MV-4-11 (cell line): ENCODE measurements around the gene PEAR1.
"Not testable (repeated sequence)": the region's sequence is repeated elsewhere in the genome, so short reads cannot be mapped to it uniquely, and the experiment has no call there.

Experiments
- DNase-seq: peaks from one replicate; lab custom pipeline; 2025; lab: John Stamatoyannopoulos, UW

The PEAR1 gene

DNA sequence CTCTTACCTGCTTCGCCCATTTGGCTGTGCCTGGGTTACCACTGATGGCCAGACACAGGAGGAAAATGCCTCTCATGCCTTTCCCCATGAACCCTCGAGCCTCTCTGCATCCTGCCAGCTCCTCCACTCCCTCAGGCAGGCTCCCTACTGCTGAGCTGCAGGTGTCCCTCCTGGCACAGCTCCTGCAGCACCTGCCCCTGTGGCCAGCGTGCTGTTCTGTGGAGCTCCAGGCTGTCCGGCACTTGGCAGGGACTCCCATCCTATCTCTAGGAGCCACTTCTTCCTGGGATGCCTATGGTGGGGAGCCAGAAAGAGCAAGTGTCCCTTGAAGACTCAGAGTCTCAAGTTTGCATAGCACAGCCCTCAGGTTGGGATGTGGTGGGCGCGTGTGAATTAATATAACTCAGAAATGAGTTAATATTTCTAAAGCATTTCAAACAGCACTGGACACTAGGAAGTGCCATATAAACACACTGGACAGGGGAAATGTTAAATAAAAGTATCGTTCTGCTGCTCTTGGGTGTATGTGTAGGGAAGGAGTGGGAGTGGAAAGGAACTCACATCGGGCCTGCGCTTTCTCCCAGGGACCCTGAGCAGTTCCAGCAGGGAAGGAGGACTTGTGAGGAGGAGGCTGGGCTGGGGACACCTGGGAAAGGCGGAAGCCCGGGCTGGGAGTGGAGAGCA lies 29.6 kb downstream of the PEAR1 start:
- no peak for DNase-seq

DNA sequence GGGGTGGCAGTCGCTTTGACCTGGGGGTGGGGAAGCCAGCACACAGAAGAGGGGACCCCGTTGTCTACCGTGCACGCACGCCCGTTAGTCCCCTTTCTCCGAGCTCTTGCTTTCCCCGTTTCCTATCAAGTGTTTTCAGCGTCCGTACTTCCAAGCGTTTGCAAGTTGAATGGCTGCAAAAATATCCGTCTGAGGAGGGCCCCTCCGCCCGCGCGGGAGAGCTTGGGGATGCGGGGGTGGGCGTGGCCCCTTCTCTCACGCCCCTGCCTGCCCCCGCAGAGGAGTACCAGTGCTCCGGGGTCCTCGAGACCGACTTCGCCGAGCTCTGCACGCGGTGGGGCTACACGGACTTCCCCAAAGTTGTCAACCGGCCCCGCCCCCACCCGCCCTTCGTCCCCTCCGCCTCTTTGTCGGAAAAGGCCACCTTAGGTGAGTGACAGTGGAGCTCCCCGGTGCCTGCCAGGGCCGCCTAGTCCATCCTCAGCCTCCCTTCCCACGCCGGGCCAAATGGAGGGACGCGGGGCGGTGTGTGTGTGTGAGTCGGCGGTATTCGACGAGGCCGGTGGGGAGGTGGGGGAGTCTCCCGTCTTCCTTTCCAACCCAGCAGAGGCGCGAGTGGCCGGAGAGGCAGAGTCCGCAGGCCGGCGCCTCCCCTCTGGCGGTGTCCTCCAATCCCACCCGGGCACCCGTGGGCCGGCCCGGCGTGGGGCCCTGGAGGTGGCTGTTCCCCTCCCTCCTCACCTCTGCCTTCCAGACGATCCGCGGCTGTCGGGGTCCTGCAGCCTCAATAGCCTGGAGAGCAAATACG lies 30.4 kb downstream of the PEAR1 start:
- DNase-seq: no peak

DNA sequence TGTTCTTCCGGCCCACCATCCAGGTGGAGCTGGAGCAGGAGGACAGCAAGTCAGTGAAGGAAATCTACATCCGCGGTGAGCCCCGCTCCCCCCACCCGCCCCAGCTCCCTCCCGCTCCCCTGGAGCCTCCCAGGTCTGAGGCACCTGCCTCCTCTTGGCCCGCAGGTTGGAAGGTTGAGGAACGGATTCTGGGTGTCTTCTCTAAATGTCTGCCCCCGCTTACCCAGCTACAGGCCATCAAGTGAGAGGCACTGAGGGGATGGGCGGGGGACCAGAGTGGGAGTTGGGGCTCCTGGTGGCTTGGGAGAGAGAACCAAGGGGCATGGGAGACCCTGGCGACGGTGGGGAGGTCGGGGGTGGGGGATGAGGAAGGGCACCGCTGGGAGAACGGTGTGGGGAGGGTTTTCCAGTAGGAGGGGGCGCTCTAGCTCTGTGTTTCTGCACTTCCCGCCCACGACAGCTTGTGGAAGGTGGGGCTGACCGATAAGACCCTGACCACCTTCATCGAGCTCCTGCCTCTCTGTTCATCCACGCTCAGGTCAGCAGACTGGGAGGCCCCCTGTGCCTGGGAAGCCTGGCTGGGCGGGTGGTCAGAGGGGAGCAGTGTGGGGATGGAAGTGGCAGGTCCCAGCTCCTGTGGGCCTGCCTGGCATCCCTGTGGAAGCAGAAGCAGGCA lies 31.1 kb downstream of the PEAR1 start:
- DNase-seq: no peak

GRCh38 chr1:156925154-156926010 lies 31.9 kb downstream of the PEAR1 start:
- DNase-seq: no peak

- peak; percentile 98 for DNase-seq
Observed at GRCh38 chr1:156926175-156926574, 32.7 kb downstream of the PEAR1 start.

GRCh38 chr1:156926695-156927094 lies 33.2 kb downstream of the PEAR1 start:
- DNase-seq: not testable (repeated sequence)

GRCh38 chr1:156927215-156928042 lies 33.9 kb downstream of the PEAR1 start:
- DNase-seq: peak; percentile 19

DNA sequence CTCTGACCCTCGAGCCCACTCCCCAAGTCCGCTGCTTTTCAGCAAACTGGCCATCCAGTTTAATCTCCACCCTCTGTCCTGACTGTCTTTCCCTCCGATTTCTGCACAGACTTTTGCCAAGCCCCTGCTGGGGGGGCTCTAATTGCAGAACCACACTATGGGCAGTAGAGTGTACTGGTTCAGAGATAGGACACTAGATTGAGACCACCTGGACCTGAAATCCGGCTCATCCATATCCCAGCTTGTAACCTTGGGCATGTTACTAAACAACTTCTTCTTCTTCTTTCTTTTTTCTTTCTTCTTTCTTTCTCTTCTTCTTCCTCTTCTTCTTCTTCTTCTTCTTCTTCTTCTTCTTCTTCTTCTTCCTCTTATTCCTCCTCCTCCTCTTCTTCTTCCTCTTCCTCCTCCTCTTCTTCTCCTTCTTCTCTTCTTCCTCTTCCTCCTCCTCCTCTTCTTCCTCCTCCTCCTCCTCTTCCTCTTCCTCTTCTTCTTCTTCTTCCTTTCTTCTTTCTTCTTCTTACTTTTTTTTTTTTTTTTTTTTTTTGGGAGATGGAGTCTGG lies 34.6 kb downstream of the PEAR1 start:
- DNase-seq: no peak

DNA sequence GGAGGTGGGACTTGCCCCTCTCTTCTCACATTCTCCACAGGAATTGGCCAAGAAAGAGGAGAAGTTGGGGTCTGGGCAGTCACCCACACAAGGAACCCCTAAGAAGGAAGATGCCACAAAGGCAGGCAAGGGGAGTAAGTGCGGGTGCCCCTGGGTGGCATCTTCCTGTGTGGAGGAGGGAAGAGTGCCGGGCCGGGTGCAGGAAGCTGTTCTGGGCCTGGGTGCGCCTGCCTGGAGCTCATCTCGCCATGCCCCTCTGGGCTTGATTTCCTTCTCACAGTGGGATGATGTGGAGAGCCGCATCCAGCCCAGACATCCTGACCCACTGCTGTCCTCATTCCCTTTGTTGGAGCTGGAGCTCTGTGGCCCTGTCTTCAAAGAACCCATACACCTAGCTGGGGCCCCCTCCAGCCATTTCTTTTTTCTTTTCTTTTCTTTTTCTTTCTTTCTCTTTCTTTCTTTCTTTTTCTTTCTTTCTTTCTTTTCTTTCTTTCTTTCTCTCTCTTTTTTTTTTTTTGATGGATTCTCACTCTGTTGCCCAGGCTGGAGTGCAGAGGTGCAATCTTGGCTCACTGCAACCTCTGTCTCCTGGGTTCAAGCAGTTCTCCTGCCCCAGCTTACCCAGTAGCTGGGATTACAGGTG lies 36.2 kb downstream of the PEAR1 start:
- DNase-seq: no peak

DNA sequence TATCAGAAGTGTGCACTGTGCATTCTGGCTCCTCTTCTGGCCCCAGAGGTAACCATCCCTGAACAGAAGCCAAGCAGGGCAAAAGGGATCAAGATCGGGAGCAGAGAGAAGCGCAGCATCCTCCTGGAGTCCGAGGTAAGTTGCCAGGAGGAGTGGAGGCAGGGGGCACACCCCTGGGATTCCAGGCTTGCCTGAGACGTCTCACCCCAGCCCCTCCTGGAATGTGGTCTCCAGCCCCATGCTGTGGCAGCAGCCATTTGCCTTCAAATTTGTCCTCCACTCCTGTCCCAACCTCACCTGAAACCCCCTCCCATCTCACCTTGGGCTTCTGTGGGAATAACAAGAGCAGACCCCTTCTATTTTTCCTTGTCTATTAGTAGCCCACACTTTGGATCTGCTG lies 37.0 kb downstream of the PEAR1 start:
- no peak for DNase-seq

GRCh38 chr1:156931211-156931952 lies 37.9 kb downstream of the PEAR1 start:
- no peak for DNase-seq

DNA sequence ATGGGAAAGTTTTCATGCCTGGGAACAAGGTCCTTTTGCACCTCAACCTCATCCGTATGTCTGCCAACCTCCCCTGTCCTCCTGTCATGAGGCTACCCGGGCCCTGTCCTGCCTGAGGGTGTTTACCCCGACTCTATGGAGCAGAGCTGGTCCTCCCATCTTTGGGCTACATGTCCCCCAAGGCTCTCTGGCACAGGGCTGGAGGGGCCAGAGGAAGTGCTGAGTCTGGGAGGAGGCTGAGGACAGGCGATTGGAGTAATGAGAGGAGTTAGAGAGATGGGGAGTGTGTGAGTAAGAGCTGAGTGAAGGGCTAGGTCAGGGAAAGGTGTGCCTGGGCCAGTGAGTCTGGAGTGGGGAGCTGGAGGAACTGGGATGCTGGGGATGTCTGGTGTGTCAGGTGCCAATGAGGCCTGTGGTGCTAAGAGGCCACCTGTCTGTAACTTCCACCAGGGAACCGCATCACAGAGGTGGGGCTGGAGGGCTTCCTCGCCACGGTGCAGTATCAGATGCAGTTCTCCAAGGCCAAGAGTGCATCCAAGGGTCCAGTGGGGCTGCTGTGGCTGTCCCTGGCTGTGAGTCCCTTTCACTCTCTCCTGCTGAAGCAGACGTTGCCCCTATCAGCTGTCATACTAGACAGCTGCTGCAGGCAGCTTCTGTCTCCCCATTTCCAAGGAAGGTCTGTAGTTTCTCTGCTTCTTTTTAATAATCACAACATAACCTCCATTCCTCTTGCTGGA lies 38.6 kb downstream of the PEAR1 start:
- DNase-seq: no peak

DNA sequence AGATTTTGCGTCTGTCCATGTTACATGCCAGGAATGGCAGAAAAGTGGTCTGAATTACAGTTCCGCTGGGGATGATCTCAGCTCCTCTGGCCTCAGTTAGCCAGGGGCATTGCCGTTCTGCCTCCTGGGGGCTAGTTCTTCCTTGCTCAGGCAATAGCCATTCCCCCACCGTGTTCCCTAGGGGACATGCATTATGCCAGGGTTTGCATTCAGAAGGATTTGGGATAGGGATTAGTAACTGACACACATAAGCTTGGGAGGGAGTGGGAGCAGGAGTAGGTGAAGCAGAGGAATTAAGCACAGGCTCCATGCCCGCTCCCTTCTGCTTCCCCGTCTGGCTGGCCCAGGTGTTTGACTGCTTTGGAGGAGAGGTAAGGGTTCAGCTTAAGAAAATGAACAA lies 39.6 kb downstream of the PEAR1 start:
- no peak for DNase-seq

GRCh38 chr1:156935505-156936128 lies 42.1 kb downstream of the PEAR1 start:
- DNase-seq: no peak

GRCh38 chr1:156936191-156936590 lies 42.7 kb downstream of the PEAR1 start:
- no peak for DNase-seq

DNA sequence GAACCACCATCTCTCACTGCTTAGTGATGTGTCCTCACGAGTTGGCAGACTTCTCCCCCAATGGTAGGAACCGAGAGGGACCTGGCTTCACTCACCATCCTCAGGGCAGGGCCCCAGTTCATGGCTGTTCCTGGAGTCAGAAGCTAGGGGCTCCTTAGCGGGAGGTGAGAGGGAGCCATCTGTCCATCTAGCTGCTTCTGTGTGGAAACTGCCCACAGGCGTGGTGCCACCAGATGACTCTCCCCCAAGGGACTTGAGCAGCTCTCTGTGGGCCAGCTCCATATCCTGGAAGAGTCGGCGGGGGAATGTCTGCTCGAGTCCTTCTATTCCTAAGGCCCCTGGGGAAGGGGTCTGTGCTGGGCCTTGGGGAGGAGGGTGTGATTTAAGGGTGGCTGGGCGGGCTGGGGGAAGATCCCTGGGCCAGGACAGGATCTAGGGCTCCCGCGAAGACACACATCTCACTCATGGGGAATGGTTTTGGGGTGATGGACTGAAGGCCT lies 43.3 kb downstream of the PEAR1 start:
- DNase-seq: no peak

DNA sequence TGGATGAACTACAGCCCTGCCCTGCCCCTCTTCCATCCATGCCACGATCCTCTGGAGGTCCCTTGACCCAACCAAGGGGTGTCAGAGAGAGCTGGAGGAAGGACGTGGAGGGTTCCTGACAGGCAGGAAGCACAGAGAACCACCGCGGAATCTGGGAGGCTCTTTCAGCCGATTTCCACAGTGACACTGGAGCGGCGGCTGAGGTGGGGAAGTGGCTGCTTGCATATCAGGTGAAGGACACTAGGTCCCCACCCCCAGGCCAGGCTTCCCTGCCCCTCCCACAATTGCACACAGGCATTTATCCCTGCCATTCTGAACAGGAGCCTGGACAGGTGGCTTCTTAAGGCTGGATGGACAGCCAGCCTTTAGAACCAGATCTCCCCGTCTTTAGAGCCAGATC lies 44.4 kb downstream of the PEAR1 start:
- DNase-seq: no peak

GRCh38 chr1:156938813-156939212 lies 45.3 kb downstream of the PEAR1 start:
- no peak for DNase-seq
